Brain microvascular endothelial cell (primary cell): ENCODE data around the gene RNFT2.

Source experiments
- DNase-seq: peaks from one replicate; pipeline ENCODE4 v3.0.0-alpha.2; 2020
- H3K27ac ChIP-seq: fragments of 250-450 bp; sonication (Bioruptor Pico); 2 replicates; pipeline ENCODE4 v1.5.1; 2020; ENCODE audit warnings: mild to moderate bottlenecking, moderate library complexity
- H3K27me3 ChIP-seq: fragments of 250-450 bp; sonication (Bioruptor Pico); replicated peaks from 2 replicates; pipeline ENCODE4 v1.5.1; 2020; ENCODE audit warnings: mild to moderate bottlenecking
- H3K36me3 ChIP-seq: fragments of 250-450 bp; sonication (Bioruptor Pico); replicated peaks from 2 replicates; pipeline ENCODE4 v1.5.1; 2020; ENCODE audit warnings: mild to moderate bottlenecking
- H3K4me3 ChIP-seq: 2 replicates; pipeline ENCODE4 v1.5.1; 2011; ENCODE audit warnings: low read depth, mild to moderate bottlenecking, control low read depth, low read length, moderate library complexity
- in situ Hi-C: cut with HindIII; loops from 2 replicates; pipeline ENCODE4 v1.10.0; 2017; ENCODE audit warnings: low sequenced_read_pairs, low pct_ligation_motif_present
- TF ChIP-seq, protein P1 (sequence below): IDR thresholded peaks from 2 replicates; pipeline ENCODE4 v1.5.1; 2011; ENCODE audit warnings: low read depth, mild to moderate bottlenecking, moderate library complexity, low read length, control low read depth, inconsistent platforms; ENCODE audit errors: missing control alignments

The RNFT2 gene

GRCh38 chr12:116692605-116693004, 45.5 kb upstream of the RNFT2 start:
- Histone ChIP-seq H3K36me3 (no peaks in the 10 kb centered on the region), H3K27ac (no peak overlapping the region), H3K27me3 (peaks cover 20% of the 10 kb centered on the region), H3K4me3 (no peak overlapping the region)
- TF ChIP-seq, protein P1, sequence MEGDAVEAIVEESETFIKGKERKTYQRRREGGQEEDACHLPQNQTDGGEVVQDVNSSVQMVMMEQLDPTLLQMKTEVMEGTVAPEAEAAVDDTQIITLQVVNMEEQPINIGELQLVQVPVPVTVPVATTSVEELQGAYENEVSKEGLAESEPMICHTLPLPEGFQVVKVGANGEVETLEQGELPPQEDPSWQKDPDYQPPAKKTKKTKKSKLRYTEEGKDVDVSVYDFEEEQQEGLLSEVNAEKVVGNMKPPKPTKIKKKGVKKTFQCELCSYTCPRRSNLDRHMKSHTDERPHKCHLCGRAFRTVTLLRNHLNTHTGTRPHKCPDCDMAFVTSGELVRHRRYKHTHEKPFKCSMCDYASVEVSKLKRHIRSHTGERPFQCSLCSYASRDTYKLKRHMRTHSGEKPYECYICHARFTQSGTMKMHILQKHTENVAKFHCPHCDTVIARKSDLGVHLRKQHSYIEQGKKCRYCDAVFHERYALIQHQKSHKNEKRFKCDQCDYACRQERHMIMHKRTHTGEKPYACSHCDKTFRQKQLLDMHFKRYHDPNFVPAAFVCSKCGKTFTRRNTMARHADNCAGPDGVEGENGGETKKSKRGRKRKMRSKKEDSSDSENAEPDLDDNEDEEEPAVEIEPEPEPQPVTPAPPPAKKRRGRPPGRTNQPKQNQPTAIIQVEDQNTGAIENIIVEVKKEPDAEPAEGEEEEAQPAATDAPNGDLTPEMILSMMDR: no peak
- in situ Hi-C loops: no loop called here
- DNase-seq: no peak

DNA sequence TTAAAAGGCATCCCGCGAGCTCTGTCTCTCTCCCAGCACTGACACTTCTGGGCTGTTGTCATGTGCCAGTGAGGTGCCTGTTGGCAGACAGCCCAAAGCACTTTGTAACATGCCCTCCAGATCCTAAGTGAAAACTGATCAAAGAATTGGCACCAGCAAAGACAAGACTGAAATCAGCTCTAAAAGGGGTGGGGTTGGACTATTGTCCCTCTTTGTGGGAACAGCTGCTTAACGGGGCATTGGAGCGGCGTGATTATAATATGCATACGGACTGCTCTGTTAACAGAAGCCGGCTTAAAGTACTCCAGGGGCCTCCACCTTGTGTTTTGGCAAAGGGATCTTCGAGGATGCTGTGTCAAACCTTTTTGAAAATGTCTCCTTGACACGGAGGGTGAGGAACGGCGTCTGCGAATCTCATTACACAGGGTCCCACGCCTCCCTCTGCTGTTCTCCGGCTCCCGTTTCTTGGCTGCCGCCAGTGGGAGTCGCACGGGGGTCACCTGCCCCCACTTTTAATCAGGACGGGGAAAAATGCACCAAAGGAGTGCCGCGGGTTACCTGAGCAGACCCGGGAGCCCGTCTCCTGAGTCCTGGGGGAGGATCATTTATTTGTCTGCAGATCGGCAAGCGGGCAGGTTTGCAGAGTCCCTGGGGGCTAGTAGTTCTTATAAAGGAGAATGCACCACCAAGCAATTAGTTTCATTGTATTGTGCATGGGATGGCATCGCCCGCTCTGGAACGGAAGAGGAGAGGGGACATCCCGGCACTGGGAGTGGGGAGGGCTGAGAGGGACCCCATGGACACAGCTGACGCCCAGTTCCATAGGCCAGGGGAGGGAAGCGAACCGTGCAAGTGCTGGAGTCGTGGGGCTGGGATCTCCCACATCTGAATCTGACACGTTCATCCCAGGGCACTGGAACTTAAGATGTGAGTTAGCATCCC, 44.6 kb upstream of the RNFT2 start:
- H3K4me3 ChIP-seq: peak overlapping the region; percentile 5
- DNase-seq: no peak
- peaks cover 20% of the 10 kb centered on the region for H3K27me3 ChIP-seq
- H3K27ac ChIP-seq: no peak overlapping the region
- in situ Hi-C loops: no loop called here
- TF ChIP-seq, protein P1: no peak
- no peaks in the 10 kb centered on the region for H3K36me3 ChIP-seq

DNA sequence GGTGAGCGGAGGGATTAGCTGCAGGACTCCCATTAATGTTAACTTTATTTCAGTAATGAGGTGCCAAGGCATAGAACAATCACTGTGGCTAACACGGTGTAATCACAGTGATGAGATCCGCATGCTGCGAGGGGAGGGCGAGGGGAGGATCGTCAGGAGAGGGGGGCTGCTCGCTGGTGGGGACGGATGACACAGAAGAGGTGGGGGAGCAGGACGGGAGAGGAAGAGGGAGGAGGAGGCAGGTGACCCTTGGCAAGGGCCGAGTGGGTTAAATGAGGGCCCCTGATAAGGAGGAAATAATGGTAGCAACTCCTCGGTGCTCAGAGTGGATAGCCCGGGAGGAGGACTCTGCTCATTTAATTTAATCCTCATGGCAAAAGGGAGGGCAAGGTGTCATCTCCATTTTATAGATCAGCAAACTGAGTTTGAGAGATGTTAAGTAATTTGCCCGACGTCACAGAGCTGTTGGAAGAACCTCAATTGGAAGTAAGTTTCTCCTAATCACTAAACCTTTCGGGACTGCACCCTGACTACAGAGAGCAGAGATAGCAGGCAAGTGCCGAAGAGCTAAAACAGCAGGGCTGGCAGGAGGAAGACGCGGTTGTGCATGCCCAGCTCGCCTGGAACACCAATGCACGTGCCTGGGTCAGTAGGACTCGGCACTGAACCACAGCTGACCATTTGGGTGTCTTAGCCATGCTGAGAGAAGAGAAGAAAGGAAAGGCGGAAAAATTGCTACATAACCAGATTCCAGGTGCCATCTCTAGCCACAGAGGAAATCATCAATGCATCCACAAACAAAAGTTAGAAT, 43.3 kb upstream of the RNFT2 start:
- no peaks in the 10 kb centered on the region for H3K36me3 ChIP-seq
- H3K27me3 ChIP-seq: peaks cover 20% of the 10 kb centered on the region

DNA sequence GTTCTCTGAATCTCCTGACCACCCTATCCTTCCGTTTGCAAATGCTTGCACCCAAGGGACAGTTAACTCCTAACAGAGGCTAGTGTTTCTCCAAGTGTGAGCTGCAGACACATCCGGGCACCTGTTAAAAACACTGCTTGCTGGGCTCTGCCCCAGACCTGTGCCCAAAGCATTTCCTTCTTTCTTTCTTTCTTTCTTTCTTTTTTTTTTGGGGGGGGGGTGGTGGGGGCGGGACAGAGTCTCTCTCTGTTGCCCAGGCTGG, 42.7 kb upstream of the RNFT2 start:
- in situ Hi-C loops: no loop called here
- Histone ChIP-seq H3K4me3 (no peak overlapping the region), H3K27ac (no peak overlapping the region), H3K27me3 (peaks cover 20% of the 10 kb centered on the region), H3K36me3 (no peaks in the 10 kb centered on the region)
- DNase-seq: no peak
- TF ChIP-seq, protein P1: no peak

More for the DNA sequence above, 43.3 kb upstream of the RNFT2 start:
- TF ChIP-seq, protein P1: no peak
- no peak for DNase-seq
- Histone ChIP-seq H3K4me3 (no peak overlapping the region), H3K27ac (no peak overlapping the region)
- in situ Hi-C loops: no loop called here

GRCh38 chr12:116697305-116697704, 40.8 kb upstream of the RNFT2 start:
- H3K4me3 ChIP-seq: no peak overlapping the region
- no peak overlapping the region for H3K27ac ChIP-seq
- no peak for DNase-seq
- TF ChIP-seq, protein P1: peak; percentile 53
- H3K36me3 ChIP-seq: no peaks in the 10 kb centered on the region
- in situ Hi-C loops: no loop called here
- peaks cover 20% of the 10 kb centered on the region for H3K27me3 ChIP-seq
